ENCODE data around the gene SYP. TPM values are rescaled to one million over a fixed set of nuclear protein-coding genes. Genes with fewer than 3 reads are reported as not detected.
"Not testable (repeated sequence)": the region's sequence is repeated elsewhere in the genome, so short reads cannot be mapped to it uniquely, and the experiment has no call there.

The SYP gene
- total RNA-seq, 1 donor from 2014 or later, result 1.00 TPM

GRCh38 chrX:49190821-49191573 is 9.0 kb downstream of the SYP start:
- DNase-seq (ENCODE audit: low spot score), result no peak

DNA sequence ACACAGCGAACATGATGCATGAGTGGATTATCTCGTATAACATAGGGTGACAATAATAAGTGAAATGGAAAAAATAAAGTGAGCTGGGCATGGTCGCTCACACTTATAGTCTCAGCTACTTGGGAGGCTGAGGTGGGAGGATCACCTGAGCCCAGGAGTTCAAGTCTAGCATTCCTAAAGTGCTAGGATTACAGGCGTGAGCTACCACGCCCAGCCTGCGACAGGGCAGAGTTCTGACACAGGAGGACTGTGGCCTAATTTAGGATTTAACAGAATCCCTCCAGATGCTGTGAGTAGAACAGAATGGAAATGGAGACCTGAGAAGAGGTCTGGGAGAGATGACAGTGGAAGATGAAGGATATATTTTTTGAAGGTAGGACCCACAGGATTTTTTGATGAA is 10.4 kb downstream of the SYP start:
- DNase-seq (ENCODE audit: low spot score), result no peak

GRCh38 chrX:49188468-49189076 is 11.4 kb downstream of the SYP start:
- DNase-seq (ENCODE audit: low spot score), result no peak

DNA sequence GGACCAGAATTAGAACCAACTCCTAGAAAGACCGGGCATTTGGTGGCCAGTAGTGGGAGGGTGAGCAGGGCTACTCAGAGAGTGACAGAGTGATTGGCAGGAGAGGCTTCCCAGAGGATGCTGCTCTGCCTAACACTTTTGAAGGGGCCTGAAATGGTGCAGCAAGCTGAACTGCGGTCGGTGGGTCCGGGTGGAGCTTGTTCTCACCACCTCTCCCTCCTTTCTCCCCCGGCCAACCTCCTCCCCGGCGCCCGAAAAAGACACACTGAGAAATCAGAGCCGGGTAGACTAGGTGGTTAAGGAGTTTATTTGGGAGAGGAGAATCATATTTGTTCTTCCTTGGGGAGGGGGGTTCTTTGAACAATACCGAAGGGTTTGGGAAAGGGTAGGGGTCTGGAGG is 12.5 kb downstream of the SYP start:
- no peak for DNase-seq (ENCODE audit: low spot score)

- DNase-seq (ENCODE audit: low spot score), result no peak
Measured at GRCh38 chrX:49187028-49187394, 13.0 kb downstream of the SYP start.

- DNase-seq (ENCODE audit: low spot score), result peak; percentile 94
Measured at GRCh38 chrX:49186125-49187027, 13.6 kb downstream of the SYP start, which contains the start of gene PRICKLE3. Gene PRICKLE3, minus strand, starts transcription at chrX:49186373. Its CDS starts 76 bp downstream, at chrX:49186297.

DNA sequence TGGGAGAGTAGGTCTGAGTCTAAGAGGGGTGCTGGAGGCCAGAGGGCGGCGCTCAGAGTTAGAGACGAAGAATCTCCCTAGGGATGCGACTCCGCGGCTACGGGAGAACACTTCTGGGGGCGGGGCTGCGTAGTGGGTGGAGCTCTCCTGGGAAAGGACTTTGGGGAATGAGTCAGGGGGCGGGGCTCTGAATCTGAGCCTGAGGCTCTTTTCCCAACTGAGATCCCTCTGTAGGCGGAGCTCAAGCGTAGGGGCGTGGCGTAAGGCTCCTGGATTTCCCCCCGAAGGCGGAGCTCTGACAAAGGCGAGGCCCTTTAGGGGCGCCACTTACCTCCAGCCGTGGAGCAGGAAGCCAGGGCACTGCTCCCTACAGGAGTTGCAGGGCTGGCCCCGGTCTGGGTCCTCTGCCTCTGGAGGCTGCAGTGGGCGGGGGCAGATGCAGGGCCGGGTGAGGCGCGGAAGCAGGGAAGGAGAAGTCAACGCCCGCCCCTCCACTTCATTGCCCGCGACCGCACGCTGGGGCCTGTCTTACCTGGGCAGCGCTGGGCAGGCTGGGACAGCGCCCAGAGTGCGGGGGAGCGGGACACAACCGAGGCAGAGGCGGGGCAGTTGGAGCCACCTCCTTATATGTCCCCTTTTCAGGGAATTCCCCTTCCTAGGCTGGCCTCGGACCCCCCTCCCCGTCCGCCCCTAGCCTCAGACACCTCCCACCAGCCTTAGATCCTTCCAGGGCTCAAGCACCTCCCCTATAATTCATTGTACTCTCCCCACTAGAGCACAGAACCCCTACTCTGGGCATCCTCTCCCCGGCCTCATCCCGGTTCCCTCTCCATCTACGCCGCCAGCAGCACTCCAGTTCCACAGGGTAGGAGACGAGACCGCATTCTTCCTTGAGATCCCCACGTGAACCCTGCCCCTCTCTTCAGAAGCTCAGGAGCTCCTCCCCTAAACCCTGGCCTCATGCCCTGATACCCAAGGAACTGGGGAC is 15.4 kb downstream of the SYP start:
- no peak for DNase-seq (ENCODE audit: low spot score)

DNA sequence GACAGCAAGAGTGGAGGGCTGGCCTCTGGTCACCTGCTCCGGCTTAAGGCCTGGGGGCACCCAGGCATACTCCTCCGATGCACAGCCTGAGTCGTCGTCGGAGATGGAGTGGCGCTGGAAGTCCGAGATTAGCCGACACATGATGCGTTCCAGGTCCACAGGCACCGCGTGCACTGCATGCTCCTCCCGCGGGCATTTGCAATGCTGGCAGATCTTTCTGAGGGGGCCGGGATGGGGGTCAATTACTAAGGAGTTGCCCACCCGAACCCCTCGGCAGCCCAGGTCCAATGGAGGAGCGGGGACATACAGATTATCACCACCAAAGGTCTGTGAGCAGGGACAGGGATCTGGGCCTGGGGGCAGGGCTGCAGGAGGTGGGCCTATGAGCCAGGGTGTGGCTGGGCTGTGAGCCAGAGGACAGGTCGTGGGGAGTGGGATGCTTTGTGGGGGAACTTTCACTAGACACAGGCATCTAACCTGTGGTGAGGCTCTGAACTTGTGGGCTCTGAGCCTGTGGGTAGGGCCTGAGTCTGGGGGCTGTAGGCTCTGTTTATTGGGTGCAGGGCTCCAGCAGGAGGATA is 16.2 kb downstream of the SYP start:
- no peak for DNase-seq (ENCODE audit: low spot score)

DNA sequence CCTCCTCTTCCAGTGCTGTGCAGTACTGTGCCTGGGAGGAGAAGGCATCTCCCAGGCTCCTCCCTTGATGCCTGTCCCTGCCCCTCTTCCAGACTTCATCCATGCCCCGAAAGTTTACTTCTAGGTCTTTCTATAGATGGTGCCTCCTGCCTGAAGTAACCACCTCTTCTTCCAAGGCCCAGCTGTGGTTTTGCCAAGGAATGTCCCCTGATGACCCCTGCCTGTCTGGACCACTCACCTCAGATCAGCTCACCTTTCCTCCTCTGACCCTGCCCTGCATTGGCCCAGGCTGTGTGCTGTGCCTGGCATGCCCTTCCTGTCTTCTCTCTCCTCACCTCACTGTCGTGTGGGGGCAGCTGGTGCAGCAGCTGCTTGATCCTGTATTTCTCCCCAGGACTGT is 20.6 kb downstream of the SYP start:
- DNase-seq (ENCODE audit: low spot score), result no peak

DNA sequence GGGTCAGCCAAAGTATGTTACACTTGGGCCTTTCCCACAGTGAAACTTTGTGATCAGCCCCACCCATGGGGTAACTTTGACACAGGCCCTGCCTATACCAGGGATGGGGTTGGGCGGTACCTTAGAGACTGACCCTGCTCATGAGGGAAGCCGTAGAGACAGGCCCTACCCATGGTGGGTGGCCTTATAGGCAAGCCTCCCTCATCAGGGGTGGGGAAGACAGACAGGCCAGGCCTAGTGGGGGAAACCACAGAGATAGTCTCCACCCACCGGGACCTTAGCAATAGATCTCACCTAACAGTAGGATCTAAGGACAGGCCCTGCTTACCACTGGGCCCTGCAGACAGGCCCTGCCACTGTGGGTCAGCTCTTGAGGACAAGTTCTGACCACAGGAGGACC is 21.5 kb downstream of the SYP start:
- no peak for DNase-seq (ENCODE audit: low spot score)

DNA sequence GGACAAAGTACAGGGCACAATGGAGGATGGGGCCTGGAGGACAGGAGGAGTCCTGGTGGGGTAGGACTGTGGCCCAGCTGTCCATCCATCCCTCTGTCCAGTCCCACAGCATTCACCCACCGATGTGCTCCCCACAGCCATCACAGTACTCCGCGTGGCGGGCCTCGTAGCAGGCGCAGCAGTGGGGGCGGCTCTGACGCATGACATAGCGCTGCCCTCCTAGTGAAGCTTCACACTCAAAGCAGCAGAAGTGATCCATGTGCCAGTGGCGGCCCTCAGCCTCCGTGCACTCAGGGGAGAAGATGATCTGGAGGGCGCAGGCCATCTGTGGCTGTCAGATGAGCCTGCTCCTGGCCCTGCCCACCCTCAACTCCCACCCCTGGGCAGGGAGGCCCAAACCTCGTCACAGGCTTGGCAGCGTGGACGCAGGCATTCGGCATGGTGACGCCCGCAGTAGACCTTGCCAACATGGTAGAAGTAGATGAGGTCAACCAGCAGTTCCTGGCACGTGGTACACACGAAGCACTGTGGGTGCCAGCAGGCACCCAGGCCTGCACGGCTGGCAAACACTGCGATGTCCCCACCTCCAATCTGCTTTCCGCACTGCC is 22.0 kb downstream of the SYP start:
- no peak for DNase-seq (ENCODE audit: low spot score)

GRCh38 chrX:49177338-49177833 is 22.6 kb downstream of the SYP start:
- DNase-seq (ENCODE audit: low spot score), result no peak

- DNase-seq (ENCODE audit: low spot score), result no peak
Measured at GRCh38 chrX:49176421-49177326, 23.3 kb downstream of the SYP start.

GRCh38 chrX:49175435-49176274 is 24.3 kb downstream of the SYP start:
- DNase-seq (ENCODE audit: low spot score), result no peak

GRCh38 chrX:49174723-49175122 is 25.3 kb downstream of the SYP start:
- DNase-seq (ENCODE audit: low spot score), result no peak

DNA sequence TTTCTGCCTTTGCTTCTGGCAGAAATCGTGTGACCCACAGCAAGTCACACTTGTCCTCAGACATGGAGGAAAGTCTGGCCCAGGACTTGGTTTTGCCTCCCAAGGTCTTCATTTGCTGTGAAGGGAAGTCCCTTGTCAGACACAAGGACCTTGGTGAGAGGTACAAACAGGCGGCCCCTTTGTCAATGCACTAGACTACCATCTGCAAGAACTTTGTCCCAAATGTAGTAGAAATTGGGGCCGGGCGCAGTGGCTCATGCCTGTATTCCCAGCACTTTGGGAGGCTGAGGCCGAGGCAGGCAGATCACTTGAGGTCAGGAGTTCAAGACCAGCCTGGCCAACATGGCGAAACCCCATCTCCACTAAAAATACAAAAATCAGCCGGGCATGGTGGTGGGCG is 26.4 kb downstream of the SYP start:
- not testable (repeated sequence) for DNase-seq (ENCODE audit: low spot score)

DNA sequence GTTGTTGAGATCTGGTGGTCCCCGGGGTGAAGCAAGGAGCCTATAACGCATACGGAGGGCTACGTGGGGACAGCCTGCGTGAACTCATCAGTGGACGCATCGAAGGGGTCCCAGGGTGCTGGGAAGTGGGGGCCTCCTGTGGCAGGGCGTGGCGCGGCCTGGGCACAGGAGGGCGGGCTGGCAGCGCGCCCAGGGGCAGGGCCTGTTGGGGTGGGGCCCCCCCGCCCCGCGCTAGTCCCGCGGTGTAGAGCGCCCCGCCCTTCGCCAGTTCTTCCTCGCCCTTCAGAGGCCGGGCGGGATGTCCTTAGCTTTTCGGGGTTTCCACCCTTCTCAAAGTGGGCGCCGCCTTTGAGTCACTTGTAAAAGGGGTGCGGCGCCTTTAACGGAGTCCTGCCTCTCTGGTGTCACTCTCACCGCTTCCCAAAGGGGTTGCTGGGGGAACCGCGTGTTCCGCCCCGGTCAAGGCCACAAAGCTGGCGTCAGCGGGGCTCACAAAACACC is 27.7 kb downstream of the SYP start:
- no peak for DNase-seq (ENCODE audit: low spot score)

Measured in mesenteric fat pad (tissue), 1 donor.